ENCODE results near the gene NAA80.
A peak's percentile ranks its signal among the peaks of the same experiment; 100 is the strongest.
"Not testable (repeated sequence)": the region's sequence is repeated elsewhere in the genome, so short reads cannot be mapped to it uniquely, and the experiment has no call there.

Gene NAA80

DNA sequence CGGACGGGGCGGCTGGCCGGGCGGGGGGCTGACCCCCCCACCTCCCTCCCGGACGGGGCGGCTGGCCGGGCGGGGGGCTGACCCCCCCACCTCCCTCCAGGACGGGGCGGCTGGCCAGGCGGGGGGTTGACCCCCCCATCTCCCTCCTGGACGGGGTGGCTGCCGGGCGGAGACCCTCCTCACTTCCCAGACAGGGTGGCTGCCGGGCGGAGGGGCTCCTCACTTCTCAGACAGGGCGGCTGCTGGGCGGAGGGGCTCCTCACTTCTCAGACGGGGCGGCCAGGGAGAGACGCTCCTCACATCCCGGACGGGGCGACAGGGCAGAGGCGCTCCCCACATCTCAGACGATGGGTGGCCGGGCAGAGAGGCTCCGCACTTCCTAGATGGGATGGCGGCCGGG, 12.8 kb upstream of the NAA80 start:
- not testable (repeated sequence) for DNase-seq

DNA sequence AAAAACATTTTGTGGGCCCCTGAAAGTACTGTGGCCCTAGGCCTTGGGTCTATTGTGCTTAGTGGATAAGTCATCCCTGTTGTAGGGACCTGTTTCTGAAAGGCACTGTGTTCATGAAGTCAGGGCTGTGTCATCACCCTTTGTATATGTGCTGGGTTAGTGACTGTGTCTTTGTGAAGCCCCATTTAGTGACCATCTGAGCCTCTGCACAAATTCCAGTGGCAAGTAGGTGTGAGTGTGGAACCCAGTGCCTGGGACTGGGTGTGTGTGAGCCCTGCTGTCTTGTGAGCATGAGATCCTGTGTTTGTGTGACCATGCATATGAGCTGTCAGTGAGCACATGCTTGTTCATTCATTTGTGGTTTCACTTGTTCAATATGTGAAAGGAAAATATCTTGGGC, 5.4 kb upstream of the NAA80 start:
- no peak for DNase-seq

DNA sequence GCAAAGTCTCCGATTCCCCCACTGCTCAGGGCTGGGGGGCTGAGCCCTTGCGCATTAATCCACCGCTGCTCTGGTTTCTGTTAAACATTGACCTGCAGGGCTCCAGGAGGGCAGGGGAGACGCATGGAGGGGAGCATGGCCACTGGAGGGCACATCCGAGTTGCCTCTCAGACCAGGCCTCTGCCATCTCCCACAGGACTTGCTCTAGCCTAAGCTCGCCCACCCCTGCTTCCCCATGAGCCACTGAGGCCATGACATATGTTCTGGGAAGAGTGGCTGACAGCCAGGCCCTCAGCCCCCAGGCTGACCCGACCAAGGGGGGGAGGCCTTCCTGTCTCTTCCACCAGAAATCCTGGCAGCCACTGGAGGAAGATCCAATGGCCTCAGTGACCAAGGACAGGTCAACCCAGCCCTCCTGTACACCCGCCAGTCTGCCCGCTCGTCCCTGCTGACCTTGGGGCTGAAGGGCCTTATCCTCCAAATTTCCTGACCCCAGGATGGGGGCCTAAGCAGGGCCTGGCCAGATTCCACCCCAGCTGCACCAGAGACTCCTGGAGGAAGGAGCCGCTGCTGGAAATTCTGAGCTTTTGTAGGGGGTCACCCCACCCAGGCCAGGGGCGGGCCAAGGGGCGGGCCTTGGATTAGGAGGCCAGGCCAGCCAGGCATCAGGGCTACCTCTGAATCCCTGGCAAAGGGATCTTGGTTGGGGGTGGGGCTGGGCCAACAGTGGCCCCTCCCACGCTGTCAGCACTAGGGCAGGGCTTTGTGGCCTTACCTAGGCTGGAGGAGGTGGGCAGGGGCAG, 4.0 kb upstream of the NAA80 start, which contains the start of gene HYAL1:
TSS of gene HYAL1 (minus strand) at position 562 of the 803 bp plus-strand sequence. CDS start 618 bp downstream, outside the sequence.
- DNase-seq, result no peak

DNA sequence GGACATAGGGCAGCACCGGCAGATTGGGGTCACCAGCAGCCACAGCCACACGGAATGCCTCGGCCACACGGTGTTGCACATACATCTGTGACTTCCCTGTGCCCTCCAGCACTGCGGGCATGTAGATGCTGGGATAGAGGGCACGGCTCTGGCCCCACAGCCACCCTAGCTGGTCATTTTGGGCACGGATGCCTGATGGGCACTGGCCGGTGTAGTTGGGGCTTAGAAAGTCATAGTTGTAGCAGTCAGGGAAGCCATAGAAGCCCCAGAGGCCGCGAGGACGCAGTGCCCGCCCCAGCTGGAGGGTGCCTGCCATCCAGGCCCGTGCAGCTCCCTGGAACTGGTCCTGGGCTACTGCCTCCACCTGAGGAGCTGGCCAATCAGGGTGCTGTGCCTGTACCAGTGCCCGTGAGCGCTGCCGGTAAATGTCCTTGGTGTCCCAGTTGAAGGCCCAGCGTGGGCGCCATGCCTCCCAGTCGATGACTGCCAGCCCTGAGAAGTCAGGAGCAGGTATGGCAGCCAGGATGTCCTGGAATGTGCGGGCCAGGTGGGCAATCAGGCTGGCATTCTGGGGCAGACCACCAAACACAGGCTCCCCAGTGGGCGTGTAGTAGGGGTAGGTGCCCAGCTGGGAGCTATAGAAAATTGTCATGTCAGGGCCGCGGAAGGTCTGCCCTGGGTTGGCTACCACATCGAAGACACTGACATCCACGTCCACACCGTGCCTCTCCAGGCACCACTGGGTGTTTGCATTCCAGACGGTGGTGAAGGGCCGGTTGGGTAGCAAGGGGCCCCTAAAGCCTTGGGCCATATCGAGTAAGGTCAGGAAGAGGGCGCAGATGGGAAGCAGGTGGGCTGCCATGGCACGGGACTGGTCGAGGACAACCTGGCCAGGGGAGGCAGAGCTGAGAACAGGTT, 3.1 kb upstream of the NAA80 start:
- no peak for DNase-seq

DNA sequence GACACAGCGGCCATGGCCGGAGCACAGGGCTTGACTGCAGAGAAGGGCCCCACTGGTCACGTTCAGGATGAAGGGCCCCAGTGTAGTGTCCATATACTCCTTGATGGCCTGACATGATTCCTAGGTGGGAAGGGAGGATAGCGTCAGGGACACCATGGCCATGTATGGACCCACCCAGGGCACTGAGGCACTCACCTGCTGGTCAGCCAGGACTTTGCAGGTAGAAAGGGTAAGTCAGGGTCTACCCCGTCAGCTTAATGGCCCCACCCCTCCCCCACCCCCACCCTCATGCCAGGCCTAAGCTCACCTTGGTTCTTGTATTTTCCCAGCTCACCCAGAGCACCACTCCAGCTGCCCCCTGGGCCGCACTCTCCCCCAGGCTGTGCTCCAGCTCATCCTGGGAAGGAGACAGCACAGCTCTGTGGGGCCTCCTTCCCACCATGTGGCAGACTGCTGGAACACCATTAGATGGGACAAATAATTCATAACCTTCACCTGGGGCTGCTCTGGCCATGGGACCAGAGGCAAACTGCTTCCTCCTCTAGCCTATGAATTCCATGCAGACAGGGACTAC, 1.6 kb upstream of the NAA80 start:
- no peak for DNase-seq

DNA sequence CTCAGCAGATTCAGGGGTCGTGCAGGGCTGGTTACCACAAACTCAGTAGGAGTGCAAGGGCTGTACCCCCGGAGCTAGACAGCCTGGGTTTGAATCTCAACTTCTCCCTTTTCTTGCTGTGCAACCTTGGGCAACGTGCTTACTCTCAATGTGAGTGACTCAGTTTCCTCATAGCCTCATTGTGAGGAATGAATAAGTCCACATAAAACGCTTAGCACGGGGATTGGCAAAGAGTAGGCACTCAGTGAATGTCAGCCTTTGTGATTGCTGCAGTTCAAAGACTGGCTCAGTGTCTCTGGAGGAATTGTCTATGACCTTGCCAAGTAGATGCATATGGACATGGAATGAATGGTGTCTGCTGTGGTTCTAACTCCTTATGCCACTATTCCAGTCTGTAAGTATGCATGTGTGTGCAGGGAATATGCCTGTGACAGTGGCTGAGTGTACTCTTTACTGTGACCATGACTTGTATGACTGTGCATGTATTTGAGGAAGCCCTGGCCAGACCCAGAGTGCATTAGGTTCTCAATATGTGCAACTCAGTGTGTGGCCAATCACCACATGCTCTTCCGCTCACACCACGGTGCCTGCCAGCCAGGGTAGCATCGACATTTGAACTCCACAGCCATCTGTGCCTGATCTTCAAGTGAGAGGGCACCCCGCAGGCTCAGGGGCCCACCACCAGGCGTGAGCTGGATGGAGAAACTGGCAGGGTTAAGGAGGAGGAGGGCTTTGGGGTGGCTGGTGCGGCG, 900 bp upstream of the NAA80 start:
- DNase-seq, result peak; percentile 34 to 61

DNA sequence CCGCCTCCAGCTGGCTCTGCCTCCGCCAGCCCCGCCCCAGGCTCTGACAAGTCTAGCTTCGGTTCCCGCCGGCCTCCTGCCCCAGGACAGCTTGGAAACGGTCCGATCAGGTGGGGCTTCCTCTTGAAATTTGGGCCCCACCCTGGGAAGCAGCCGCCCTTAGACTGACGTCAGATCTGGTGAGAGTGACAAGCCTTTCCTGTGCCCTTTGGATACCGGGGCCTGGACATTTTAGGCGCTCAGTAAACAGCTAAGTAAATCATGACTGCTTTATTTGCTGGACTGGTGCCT, 378 bp upstream of the NAA80 start:
- DNase-seq, result no peak

DNA sequence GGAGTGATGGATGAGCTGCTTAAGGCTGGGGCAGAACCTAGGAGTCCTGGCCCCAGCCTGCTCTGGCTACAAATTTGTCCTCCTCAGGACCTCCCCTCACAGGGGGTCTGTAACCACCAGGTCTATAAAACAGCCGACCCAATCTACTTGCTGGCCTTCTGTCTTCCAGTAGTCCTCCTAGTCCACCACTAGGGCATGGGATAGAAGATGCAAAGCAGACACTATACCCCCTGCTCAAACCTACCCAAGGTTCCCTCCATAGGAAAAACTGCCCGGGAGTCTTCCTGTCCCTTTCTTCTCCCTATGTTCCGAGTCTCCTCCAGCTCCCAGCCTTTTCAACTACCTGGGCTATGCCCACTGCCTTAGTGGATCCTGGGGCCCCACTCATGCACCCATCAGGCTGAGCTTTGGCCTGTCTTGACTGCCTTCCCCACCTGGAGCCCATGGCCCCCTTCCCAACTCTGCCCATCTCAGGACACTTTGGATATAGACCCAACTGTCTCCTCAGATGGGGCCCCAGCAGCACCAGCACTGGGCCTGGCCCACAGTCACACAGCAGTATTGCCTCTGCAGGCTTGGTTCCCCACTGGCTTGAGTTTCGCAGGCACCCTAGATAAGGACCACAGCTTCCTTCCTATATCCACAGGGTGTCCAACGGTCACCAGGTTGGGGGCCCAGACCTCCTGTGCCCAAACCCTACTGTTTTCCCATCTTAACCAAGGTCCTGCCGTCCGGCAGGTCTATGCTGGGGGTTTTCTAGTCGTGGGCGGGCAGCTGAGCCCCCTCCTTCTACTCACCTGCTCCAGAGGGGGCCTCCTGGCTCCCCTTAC, 1.1 kb downstream of the NAA80 start:
- DNase-seq, result peak in 1 of 2 donors; percentile 28

DNA sequence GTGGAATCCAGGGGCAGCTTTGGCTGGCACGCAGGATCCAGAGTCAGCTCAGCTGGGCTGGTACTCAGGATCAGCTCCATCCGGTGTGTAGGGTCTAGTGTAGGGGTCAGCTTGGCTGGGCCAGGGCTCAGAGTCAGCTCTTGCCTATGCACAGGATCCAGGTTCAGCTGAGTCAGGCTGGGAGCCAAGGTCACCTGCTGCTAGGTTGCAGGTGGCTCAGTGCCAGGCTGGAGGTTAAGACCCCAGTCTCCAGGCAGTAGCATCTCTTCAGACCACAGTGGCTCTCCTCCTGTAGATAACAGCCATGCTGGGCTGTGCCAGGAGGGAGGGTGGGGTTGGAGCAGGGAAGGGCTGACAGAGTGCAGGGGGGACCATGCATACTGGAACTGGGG, 1.8 kb downstream of the NAA80 start:
- no peak for DNase-seq

DNA sequence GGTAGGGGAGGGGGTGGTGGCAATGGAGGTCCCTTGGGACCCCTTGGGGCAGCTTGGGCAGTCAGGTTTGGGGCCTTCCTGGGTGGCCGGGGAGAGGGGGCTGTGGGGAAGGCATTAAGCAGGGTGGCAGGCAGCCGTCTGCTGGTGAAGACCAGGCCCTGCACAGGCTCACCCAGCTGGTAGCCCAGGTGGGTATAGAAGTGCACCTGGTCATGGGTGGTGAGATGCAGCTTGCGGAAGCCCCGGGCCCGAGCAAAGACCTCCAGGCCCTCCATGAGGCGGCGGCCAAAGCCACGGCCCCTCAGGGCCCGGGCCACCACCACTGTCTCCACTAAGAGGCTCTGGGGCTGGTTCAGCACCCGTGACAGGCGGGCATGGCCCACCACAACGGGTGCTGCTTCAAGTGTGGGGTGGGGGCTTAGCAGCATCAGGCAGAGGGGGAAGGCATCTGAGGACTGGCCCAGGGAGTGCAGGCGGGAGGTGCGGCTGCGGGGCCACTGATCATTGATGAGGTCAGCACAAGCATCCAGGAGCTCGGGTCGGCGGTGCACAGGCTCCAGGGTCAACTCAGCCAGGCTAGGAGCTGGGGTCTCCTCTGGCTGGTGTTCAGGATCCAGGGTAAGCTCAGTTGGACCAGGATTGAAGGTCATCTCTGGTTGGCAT, 2.4 kb downstream of the NAA80 start:
- no peak for DNase-seq

DNA sequence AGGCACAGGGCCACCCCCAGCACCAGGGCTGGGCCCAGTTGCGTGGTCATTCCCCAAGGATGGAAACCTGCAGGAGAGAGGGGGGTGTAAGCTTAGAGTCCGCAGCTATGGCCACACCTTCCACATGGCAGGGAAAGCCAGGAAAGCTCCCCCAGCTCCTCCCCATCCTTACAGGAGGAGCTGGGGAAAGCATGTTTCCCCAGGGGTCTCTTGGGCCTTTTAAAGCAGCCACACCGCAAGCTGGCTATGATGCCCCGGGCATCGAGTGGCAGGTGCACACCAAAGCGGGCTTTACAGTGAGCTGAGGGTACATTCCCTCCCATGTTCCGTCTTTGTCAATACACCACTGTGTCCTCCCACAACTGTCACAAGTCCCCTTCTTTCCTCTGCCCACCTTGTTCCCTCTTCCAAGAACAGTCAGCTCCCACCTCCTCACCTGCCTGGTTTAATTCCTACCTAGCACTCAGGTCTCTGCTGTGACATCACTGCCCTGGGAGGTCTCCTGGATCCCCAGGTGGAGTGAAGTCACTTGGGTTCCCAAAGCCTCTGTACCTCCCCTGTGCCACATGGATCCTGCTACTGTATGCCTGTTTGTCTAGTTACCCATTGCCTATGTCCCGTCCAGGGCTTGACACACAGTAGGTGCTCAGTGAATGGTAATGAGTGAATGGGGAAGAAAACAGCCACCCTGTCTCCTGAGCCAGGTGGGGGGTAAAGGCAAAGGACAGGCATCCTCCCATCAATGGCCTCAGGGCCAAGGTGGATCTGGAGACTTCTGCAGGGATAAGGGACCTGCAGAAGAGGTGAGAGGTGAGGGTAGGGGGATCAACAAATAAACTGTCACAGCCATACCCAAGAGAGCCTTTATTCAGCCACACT, 3.4 kb downstream of the NAA80 start:
- DNase-seq, result no peak

DNA sequence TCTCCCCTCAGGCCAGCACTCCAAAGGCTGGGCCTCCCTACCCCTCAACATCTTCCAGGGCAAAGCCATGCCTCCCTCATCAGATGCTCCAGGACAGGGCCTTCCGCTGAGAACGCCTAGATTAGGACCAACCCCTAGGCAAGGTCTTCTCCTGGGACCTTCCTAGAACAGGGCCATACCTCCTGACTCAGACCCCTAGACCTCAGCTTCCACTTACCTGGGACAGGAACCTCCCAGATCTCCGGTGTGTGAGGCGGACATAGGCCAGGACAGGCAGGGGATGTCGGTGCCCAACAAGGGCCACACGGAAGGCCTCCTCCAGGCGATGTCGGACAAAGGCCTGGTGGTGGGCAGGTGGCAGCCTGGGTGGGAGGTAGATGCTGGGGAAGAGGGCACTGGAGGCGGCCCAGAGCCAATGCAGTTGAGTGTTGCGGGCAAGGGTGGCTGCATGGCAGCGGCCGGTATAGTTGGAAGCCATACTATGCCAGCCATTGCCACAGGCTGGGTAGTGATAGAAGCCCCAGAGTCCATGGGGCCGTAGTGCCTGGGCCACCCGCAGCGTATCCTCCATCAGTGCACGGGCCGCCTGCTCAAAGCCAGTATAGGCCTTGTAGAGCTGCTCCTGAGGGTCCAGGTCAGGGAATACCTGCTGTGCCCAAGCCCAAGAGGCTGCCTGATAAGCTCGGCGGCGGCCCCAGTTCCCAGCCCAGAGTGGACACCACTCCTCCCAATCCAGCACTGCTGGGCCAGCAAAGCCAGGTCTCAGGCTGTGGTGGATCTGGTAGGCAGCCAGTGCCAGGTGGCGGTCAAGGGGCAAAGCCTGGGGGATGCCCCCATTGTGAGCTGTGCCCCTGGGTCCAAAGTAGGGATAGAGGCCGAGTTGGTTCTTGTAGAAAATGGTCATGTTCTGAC, 4.5 kb downstream of the NAA80 start:
- no peak for DNase-seq

DNA sequence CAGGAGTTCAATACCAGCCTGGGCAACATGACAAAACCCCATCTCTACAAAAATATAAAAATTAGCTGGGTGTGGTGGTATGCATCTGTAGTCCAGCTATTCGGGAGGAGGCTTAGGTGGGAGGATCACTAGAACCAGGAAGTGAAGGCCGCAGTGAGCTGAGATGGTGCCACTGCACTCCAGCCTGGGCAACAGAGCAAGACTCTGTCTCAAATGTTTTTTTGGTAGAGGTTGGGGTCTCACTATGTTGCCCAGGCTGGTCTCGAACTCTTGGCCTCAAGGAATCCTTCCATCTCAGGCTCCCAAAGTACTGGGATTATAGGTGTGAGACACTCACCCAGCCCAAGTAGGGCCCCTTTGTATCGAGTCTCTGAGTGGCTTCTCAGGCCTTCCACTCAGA, 5.1 kb downstream of the NAA80 start:
- DNase-seq, result no peak

DNA sequence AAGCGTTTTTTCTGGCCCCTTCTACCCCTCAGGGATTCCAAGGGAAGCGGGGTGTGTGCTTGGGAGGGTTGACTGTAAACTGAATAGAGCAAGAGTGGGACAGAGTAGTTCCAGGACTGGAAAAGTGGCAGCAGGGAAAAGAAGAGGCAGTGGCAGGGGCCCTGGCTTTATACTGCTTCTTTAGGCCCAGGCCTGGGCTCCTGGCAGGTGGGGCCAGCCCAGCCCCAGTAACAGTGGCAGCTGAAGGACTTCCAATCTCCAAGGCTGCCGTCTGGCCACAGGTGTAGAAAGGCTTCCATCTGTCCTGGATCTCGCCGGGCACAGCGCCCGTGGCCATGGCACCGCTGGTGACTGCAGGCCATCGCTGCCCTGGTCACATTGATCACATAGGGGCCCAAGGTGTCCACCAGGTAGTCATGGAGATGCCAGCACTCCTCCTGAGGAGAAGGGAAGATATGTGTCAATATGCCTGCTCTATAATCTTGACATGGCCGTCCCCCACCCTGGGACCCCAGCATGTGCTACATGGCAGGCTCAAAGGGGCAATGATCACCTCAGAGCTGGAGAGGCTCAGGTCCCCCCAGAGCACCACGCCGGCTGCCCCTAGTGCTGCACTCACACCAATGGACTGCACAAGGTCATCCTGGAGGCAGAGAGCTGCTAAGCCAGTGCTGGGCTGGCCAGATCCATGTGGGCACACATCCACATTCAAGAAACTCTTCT, 6.0 kb downstream of the NAA80 start:
- DNase-seq, result no peak

DNA sequence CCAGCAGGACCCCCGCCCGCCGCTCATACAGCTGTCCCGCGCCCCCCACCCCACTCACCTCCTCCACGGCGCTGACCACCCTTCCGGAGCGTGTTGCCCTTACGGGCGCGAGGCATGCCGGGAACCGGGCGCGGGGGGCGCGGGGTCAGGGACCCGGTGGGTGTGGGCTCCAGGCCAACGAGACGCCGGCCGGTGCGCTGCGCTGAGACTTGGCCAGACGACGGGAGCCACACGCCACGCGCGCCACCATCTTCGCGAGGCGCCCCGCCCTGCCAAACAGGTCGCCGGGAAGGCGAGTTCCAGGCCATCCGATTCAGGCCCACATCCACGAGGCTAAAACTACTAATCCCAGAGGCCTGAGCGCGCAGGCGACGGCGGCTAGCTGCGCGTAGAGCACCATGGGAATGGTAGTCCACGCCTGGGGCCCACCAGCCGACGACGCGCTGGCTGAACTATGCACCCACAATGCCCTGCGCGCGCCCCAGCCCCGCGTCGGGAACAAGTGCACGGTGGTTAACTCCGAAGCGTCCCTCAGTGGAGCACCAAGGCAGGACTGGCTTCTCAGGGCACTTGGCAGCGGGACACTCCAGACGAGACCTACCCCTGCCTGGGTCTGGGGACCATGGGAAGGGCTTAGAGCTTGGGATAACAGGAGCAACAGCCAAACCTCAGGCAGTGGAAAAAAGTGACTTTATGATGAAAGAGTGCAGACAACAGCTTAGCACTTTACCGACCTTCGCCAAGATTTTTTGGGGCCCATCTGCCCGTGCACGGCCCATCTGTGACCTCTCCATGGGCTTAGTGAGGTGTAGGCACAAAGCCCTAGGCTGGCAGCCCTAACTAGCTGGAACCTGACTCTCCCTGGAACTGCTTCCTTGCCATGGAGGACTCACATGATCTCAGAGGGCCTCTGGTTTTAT, 6.8 kb downstream of the NAA80 start, which contains the start of gene IFRD2:
TSS of gene IFRD2 (minus strand) at position 271 of the 920 bp plus-strand sequence. CDS start at position 116, 155 bp downstream.
- DNase-seq, result peak; percentile 96 to 97

DNA sequence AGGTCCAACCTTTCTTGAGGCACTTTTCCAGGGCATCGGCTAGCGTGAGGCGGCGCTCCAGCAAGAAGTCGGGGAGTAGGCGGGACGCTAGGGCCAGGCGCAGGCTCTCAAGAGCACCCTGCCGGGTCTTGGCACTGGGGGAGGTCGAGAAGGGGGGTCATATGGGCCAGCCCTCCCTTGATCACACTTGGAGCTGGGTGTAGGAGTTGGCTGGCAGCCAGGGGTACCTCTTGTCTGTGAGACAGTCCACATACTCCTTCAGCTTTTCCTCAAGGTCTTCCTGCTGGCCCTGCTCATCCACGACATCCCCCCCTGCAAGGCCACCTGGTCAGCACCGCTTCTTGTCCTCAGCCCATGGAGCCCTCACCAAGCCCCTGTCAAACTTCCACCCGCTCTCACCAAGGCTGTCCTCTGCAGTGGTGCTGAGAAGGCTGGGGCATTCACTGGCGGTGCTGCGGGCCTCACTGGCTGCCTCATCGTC, 9.0 kb downstream of the NAA80 start:
- no peak for DNase-seq

DNA sequence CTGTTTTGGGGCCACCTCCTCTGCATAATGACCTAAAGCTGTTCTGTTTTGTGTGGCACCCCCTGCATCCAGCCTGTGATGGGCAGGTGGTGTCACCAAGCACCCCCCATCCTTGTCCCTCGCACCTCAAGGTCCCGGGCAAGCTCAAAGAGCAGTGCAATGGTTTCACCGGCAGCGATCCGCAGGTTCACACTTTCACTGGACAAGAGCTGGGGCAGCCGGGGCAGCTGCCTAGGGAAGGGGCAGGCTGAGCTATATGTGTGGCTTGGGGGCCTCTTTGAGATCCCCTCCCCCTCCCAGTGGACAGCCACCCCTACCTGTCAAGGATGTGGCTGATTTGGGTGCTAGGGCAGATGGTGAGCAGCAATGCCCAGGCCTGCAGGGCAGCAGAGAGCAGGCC, 10.1 kb downstream of the NAA80 start:
- DNase-seq, result no peak
